Stimulated activated CD4-positive, alpha-beta T cell treated with anti-CD3 and anti-CD28 coated beads, Interleukin-12 subunit alpha, Interleukin-12 subunit beta, amount 100 ng/mL, for 48 hours (primary cell): ENCODE measurements around the gene SORBS1.

ENCODE experiments used
- DNase-seq, 3 donors: peaks; one replicate each; pipeline ENCODE4 v3.0.0-alpha.2; 2020; ENCODE audit warnings: low read depth in 2 of 3, low spot score in 1 of 3

SORBS1 gene

GRCh38 chr10:95464280-95464679, 96.9 kb downstream of the SORBS1 start:
- DNase-seq: no peak

- DNase-seq: no peak
Measured at GRCh38 chr10:95462740-95463667, 98.2 kb downstream of the SORBS1 start.

- no peak for DNase-seq
Measured at GRCh38 chr10:95461611-95462010, 99.6 kb downstream of the SORBS1 start.

GRCh38 chr10:95459446-95460045, 101.6 kb downstream of the SORBS1 start:
- DNase-seq: no peak

- no peak for DNase-seq
Measured at GRCh38 chr10:95458871-95459270, 102.3 kb downstream of the SORBS1 start.

- no peak for DNase-seq
Measured at GRCh38 chr10:95458014-95458413, 103.2 kb downstream of the SORBS1 start.

- no peak for DNase-seq
Measured at GRCh38 chr10:95457319-95457886, 103.8 kb downstream of the SORBS1 start.

GRCh38 chr10:95456516-95456915, 104.7 kb downstream of the SORBS1 start:
- no peak for DNase-seq

- DNase-seq: no peak
Measured at GRCh38 chr10:95454940-95455339, 106.2 kb downstream of the SORBS1 start.

- DNase-seq: no peak
Measured at GRCh38 chr10:95454356-95454755, 106.8 kb downstream of the SORBS1 start.

- no peak for DNase-seq
Measured at GRCh38 chr10:95451568-95452524, 109.3 kb downstream of the SORBS1 start.

GRCh38 chr10:95451150-95451549, 110.0 kb downstream of the SORBS1 start:
- no peak for DNase-seq

- no peak for DNase-seq
Measured at GRCh38 chr10:95450188-95450587, 111.0 kb downstream of the SORBS1 start.

GRCh38 chr10:95447685-95448084, 113.5 kb downstream of the SORBS1 start:
- no peak for DNase-seq

GRCh38 chr10:95445837-95446486, 115.2 kb downstream of the SORBS1 start:
- DNase-seq: peak; percentile 8 to 14 (median 13)

GRCh38 chr10:95445223-95445836, 115.8 kb downstream of the SORBS1 start:
- no peak for DNase-seq

- DNase-seq: no peak
Measured at GRCh38 chr10:95444792-95445191, 116.4 kb downstream of the SORBS1 start.

GRCh38 chr10:95443636-95444035, 117.5 kb downstream of the SORBS1 start:
- DNase-seq: no peak

GRCh38 chr10:95442341-95442740, 118.8 kb downstream of the SORBS1 start:
- DNase-seq: no peak

GRCh38 chr10:95441547-95441923, 119.6 kb downstream of the SORBS1 start:
- no peak for DNase-seq
